H9 (cell line): ENCODE data around the gene CDC25A. TPM values are rescaled to one million over a fixed set of nuclear protein-coding genes. Genes with fewer than 3 reads are reported as not detected.

Experiments used
- DNase-seq: peaks from one replicate; pipeline ENCODE4 v3.0.0-alpha.2; 2017
- H2AFZ ChIP-seq: one replicate; pipeline ENCODE4 v1.6.1; 2013; ENCODE audit warnings: mild to moderate bottlenecking, low read length, control low read depth, moderate library complexity
- H2AK5ac ChIP-seq: 2 replicates; pipeline ENCODE4 v1.6.1; 2013; ENCODE audit warnings: low read length, control low read depth, mixed read lengths; ENCODE audit not compliant: insufficient read length
- H2BK120ac ChIP-seq: one replicate; pipeline ENCODE4 v1.6.1; 2013; ENCODE audit warnings: low read depth, mild to moderate bottlenecking, low read length, control low read depth, inconsistent platforms; ENCODE audit not compliant: poor library complexity, severe bottlenecking
- H2BK12ac ChIP-seq: 2 replicates; pipeline ENCODE4 v1.6.1; 2013; ENCODE audit warnings: low read length, control low read depth, mixed read lengths, low read depth; ENCODE audit not compliant: insufficient read length
- H2BK15ac ChIP-seq: 2 replicates; pipeline ENCODE4 v1.6.1; 2013; ENCODE audit warnings: low read depth, low read length, control low read depth
- H2BK20ac ChIP-seq: one replicate; pipeline ENCODE4 v1.6.1; 2013; ENCODE audit warnings: low read depth, mild to moderate bottlenecking, low read length, control low read depth, inconsistent platforms; ENCODE audit not compliant: poor library complexity, severe bottlenecking
- H2BK5ac ChIP-seq: 2 replicates; pipeline ENCODE4 v1.6.1; 2013; ENCODE audit warnings: low read length, control low read depth, mixed read lengths; ENCODE audit not compliant: insufficient read length
- H3K14ac ChIP-seq: 2 replicates; pipeline ENCODE4 v1.6.1; 2013; ENCODE audit warnings: low read length, control low read depth; ENCODE audit not compliant: insufficient read depth
- H3K18ac ChIP-seq: 2 replicates; pipeline ENCODE4 v1.6.1; 2013; ENCODE audit warnings: low read depth, mild to moderate bottlenecking, mixed read lengths, low read length, control low read depth; ENCODE audit not compliant: insufficient read length
- H3K23ac ChIP-seq: 2 replicates; pipeline ENCODE4 v1.6.1; 2013; ENCODE audit warnings: low read length, control low read depth, mixed read lengths, low read depth; ENCODE audit not compliant: insufficient read length
- H3K23me2 ChIP-seq: 2 replicates; pipeline ENCODE4 v1.6.1; 2013; ENCODE audit warnings: low read depth, mild to moderate bottlenecking, mixed read lengths, low read length, control low read depth; ENCODE audit not compliant: insufficient read length, poor library complexity, severe bottlenecking
- H3K27ac ChIP-seq: 2 replicates; pipeline ENCODE4 v1.5.1; 2013; ENCODE audit warnings: low read length, control low read depth, mixed read lengths, low read depth; ENCODE audit not compliant: insufficient read length
- H3K27me3 ChIP-seq: 2 replicates; pipeline ENCODE4 v1.6.1; 2013; ENCODE audit warnings: low read length, control low read depth, inconsistent platforms; ENCODE audit not compliant: insufficient read depth
- H3K4ac ChIP-seq: 2 replicates; pipeline ENCODE4 v1.6.1; 2013; ENCODE audit warnings: low read depth, mild to moderate bottlenecking, control low read depth, inconsistent platforms, low read length, moderate library complexity
- H3K4me1 ChIP-seq: 2 replicates; pipeline ENCODE4 v1.6.1; 2013; ENCODE audit warnings: low read length, control low read depth, inconsistent platforms; ENCODE audit not compliant: insufficient read depth
- H3K4me2 ChIP-seq: 2 replicates; pipeline ENCODE4 v1.6.1; 2013; ENCODE audit warnings: low read length, control low read depth, mixed read lengths; ENCODE audit not compliant: insufficient read length, insufficient read depth
- H3K56ac ChIP-seq: 2 replicates; pipeline ENCODE4 v1.6.1; 2013; ENCODE audit warnings: low read depth, mild to moderate bottlenecking, mixed read lengths, low read length, control low read depth; ENCODE audit not compliant: insufficient read length
- H3K79me1 ChIP-seq: 2 replicates; pipeline ENCODE4 v1.6.1; 2013; ENCODE audit warnings: low read depth, mild to moderate bottlenecking, moderate library complexity, low read length, control low read depth, inconsistent platforms; ENCODE audit not compliant: insufficient read depth, poor library complexity, severe bottlenecking
- H3K79me2 ChIP-seq: 2 replicates; pipeline ENCODE4 v1.6.1; 2013; ENCODE audit warnings: low read length, control low read depth, inconsistent platforms; ENCODE audit not compliant: insufficient read depth
- H3K9ac ChIP-seq: 2 replicates; pipeline ENCODE4 v1.6.1; 2013; ENCODE audit warnings: low read length, control low read depth, mixed read lengths; ENCODE audit not compliant: insufficient read length; ENCODE audit errors: extremely low read depth
- H3K9me3 ChIP-seq: one replicate; pipeline ENCODE4 v1.6.1; 2013; ENCODE audit warnings: low read depth, low read length, inconsistent platforms; ENCODE audit not compliant: control insufficient read depth
- H3T11ph ChIP-seq: one replicate; pipeline ENCODE4 v1.6.1; 2013; ENCODE audit warnings: mild to moderate bottlenecking, low read length, control low read depth, inconsistent platforms
- H4K20me1 ChIP-seq: one replicate; pipeline ENCODE4 v1.6.1; 2013; ENCODE audit not compliant: control insufficient read depth, insufficient read length, insufficient read depth
- H4K5ac ChIP-seq: 2 replicates; pipeline ENCODE4 v1.6.1; 2013; ENCODE audit warnings: low read depth, mild to moderate bottlenecking, mixed read lengths, low read length, control low read depth; ENCODE audit not compliant: insufficient read length
- H4K8ac ChIP-seq: replicated peaks from 2 replicates; pipeline ENCODE4 v1.6.1; 2013; ENCODE audit warnings: low read length, control low read depth, mixed read lengths, low read depth; ENCODE audit not compliant: insufficient read length
- H4K91ac ChIP-seq: 2 replicates; pipeline ENCODE4 v1.6.1; 2013; ENCODE audit warnings: low read depth, mild to moderate bottlenecking, moderate library complexity, mixed read lengths, low read length, control low read depth; ENCODE audit not compliant: insufficient read length
- H3K27ac Mint-ChIP-seq, 3 experiments: 2 replicates in 2 of 3; 3 replicates in 1 of 3; pipeline ENCODE4 v1.8.0; 2020 to 2021; ENCODE audit warnings: mixed read lengths in 3 of 3, mild to moderate bottlenecking in 1 of 3, moderate library complexity in 1 of 3
- H3K27me3 Mint-ChIP-seq: 2 replicates; pipeline ENCODE4 v1.8.0; 2021; ENCODE audit warnings: low read depth, mild to moderate bottlenecking, moderate library complexity, mixed read lengths
- H3K36me3 Mint-ChIP-seq, 3 experiments: 2 replicates in 2 of 3; 3 replicates in 1 of 3; pipeline ENCODE4 v1.8.0; 2020 to 2021; ENCODE audit warnings: low read depth in 3 of 3, mixed read lengths in 3 of 3; ENCODE audit not compliant: insufficient read depth in 1 of 3
- H3K4me1 Mint-ChIP-seq, 2 experiments: 2 replicates each; pipeline ENCODE4 v1.8.0; 2020; ENCODE audit warnings: mixed read lengths in 2 of 2
- H3K4me3 Mint-ChIP-seq, 2 experiments: 2 replicates in 1 of 2; 3 replicates in 1 of 2; pipeline ENCODE4 v1.8.0; 2020 to 2021; ENCODE audit warnings: mild to moderate bottlenecking in 2 of 2, mixed read lengths in 2 of 2, moderate library complexity in 1 of 2
- H3K9me3 Mint-ChIP-seq, 2 experiments: 2 replicates in 1 of 2; 3 replicates in 1 of 2; pipeline ENCODE4 v1.8.0; 2020; ENCODE audit warnings: mild to moderate bottlenecking in 2 of 2, mixed read lengths in 2 of 2, moderate library complexity in 1 of 2
- WGBS: extraction: QIAGEN DNeasy Blood & Tissue Kit; methylation state at CpG from one replicate; pipeline ENCODE4 v1.1.7; 2013; ENCODE audit warnings: missing lambda C conversion rate, low lambda C conversion rate, mixed read lengths; ENCODE audit not compliant: insufficient read length; ENCODE audit errors: extremely low coverage; 5-methylcytosine and 5-hydroxymethylcytosine counted together
- total RNA-seq: library from RNA; stranded (reverse); gene quantifications from 2 replicates; pipeline ENCODE4 v1.2.1, GENCODE V29; 2021
- TF ChIP-seq, protein P1 (sequence below): fragments of 200-600 bp; sonication (generic); conservative IDR thresholded peaks from 3 replicates; pipeline ENCODE4 v1.8.0; 2021; ENCODE audit warnings: antibody characterized with exemption, mild to moderate bottlenecking

CDC25A gene
- total RNA-seq, 1 experiment from 2014 or later, result 83.3 TPM

- Histone ChIP-seq H2AK5ac (no peak overlapping the region), H4K8ac (no peak overlapping the region), H3K23ac (no peak overlapping the region), H3K23me2 (no peaks in the 10 kb centered on the region), H3K9ac (no peak overlapping the region), H3K27ac (no peak overlapping the region), H2BK5ac (no peak overlapping the region), H3K56ac (no peak overlapping the region), H2BK20ac (no peak overlapping the region), H3K79me2 (no peaks in the 10 kb centered on the region), H2BK12ac (no peak overlapping the region), H4K91ac (no peak overlapping the region), H3K27me3 (no peaks in the 10 kb centered on the region), H2BK120ac (no peak overlapping the region), H3K4ac (no peak overlapping the region), H3K9me3 (no peaks in the 10 kb centered on the region), H3K79me1 (no peaks in the 10 kb centered on the region), H4K5ac (no peak overlapping the region), H2AFZ (no peak overlapping the region), H3K18ac (no peak overlapping the region), H3T11ph (no peak overlapping the region), H2BK15ac (no peak overlapping the region), H4K20me1 (no peaks in the 10 kb centered on the region), H3K14ac (no peak overlapping the region), H3K4me2 (no peak overlapping the region), H3K4me1 (no peaks in the 10 kb centered on the region)
- WGBS, result no CpG with 5 or more reads among the region's 8 CpGs
- H3K27me3 Mint-ChIP-seq, result no peaks in the 10 kb centered on the region
- no peaks in the 10 kb centered on the region for H3K9me3 Mint-ChIP-seq
- H3K4me3 Mint-ChIP-seq, result no peak overlapping the region
- H3K36me3 Mint-ChIP-seq, result no peaks in the 10 kb centered on the region
- H3K4me1 Mint-ChIP-seq, result peaks cover 7 to 10% of the 10 kb centered on the region in 2 experiments
- peak; percentile 93 for DNase-seq
- no peak overlapping the region; a peak in 1 of 7 replicates for H3K27ac Mint-ChIP-seq
- TF ChIP-seq, protein P1, sequence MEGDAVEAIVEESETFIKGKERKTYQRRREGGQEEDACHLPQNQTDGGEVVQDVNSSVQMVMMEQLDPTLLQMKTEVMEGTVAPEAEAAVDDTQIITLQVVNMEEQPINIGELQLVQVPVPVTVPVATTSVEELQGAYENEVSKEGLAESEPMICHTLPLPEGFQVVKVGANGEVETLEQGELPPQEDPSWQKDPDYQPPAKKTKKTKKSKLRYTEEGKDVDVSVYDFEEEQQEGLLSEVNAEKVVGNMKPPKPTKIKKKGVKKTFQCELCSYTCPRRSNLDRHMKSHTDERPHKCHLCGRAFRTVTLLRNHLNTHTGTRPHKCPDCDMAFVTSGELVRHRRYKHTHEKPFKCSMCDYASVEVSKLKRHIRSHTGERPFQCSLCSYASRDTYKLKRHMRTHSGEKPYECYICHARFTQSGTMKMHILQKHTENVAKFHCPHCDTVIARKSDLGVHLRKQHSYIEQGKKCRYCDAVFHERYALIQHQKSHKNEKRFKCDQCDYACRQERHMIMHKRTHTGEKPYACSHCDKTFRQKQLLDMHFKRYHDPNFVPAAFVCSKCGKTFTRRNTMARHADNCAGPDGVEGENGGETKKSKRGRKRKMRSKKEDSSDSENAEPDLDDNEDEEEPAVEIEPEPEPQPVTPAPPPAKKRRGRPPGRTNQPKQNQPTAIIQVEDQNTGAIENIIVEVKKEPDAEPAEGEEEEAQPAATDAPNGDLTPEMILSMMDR, result peak; percentile 96
Observed at GRCh38 chr3:48151058-48151806, 37.0 kb downstream of the CDC25A start.
